Ishikawa (cell line): ENCODE measurements around the gene IL15RA.

Source experiments
- CEBPB ChIP-seq: IDR thresholded peaks from 2 replicates; pipeline ENCODE4 v1.6.1; 2012
- CREB1 ChIP-seq: IDR thresholded peaks from 2 replicates; pipeline ENCODE4 v1.6.1; 2012; ENCODE audit warnings: low read depth
- EGR1 ChIP-seq: IDR thresholded peaks from 2 replicates; pipeline ENCODE4 v1.6.1; 2012
- EP300 ChIP-seq: IDR thresholded peaks from 2 replicates; pipeline ENCODE4 v1.6.1; 2012; ENCODE audit warnings: borderline replicate concordance
- FOXM1 ChIP-seq: IDR thresholded peaks from 2 replicates; pipeline ENCODE4 v1.6.1; 2012; ENCODE audit warnings: low read depth, borderline replicate concordance
- MAX ChIP-seq: IDR thresholded peaks from 2 replicates; pipeline ENCODE4 v1.6.1; 2012
- NFIC ChIP-seq: IDR thresholded peaks from 2 replicates; pipeline ENCODE4 v1.6.1; 2012
- RAD21 ChIP-seq: IDR thresholded peaks from 2 replicates; pipeline ENCODE4 v1.6.1; 2012; ENCODE audit warnings: low read depth
- REST ChIP-seq: IDR thresholded peaks from 2 replicates; pipeline ENCODE4 v1.6.1; 2012; ENCODE audit warnings: low read depth, mild to moderate bottlenecking
- TAF1 ChIP-seq: IDR thresholded peaks from 2 replicates; pipeline ENCODE4 v1.6.1; 2012; ENCODE audit warnings: low read depth, mild to moderate bottlenecking
- TCF12 ChIP-seq: IDR thresholded peaks from 2 replicates; pipeline ENCODE4 v1.6.1; 2012; ENCODE audit warnings: low read depth
- TEAD4 ChIP-seq: IDR thresholded peaks from 2 replicates; pipeline ENCODE4 v1.6.1; 2012
- USF1 ChIP-seq: IDR thresholded peaks from 2 replicates; pipeline ENCODE4 v1.6.1; 2012
- YY1 ChIP-seq: IDR thresholded peaks from 2 replicates; pipeline ENCODE4 v1.6.1; 2012; ENCODE audit warnings: low read depth
- ZBTB7A ChIP-seq: IDR thresholded peaks from 2 replicates; pipeline ENCODE4 v1.6.1; 2012; ENCODE audit warnings: low read depth

The IL15RA gene

DNA sequence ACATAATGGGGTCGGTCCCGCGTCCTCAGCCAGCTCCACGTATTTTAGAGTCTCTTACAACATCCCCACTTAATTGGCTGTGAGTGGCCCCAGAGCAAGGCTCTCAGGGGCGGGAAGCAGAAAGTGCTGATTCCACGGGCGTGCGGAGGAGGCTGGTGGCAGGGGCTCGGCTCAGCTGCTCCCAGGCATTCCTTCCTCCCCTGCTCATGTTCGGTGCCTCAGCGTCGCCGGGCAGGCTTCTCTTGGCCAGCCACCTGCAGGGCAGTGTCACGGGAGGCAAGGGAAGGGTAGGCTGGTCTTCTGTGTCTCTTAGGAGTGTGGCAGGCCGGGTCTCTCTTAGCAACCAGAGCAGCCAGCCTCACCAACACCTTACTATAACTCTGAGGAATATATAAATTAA lies 33.8 kb downstream of the IL15RA start:
- TF ChIP-seq USF1 (no peak), EP300 (no peak), YY1 (no peak), CREB1 (no peak), REST (no peak), CEBPB (no peak), EGR1 (no peak)

DNA sequence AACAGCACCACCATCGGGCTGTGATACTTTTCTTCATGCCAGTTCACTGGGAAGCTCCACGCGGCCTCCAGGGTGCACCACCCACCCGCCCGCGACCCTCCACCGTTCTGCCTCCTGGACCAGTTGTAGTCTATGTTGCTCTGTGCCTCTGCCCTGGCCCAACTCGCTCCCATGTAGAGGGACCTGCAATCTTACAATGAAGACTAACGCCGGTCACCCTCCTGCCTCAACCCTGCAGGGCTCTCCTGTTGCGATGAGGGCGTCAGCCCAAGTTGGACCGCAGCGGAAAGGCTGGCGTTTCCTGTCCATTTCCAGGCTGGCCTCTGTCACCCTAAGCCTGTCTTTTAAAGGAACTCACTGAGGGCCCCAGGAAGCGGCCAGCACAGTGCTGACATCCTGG lies 34.9 kb downstream of the IL15RA start:
- no peak for TF ChIP-seq NFIC
- no peak for TF ChIP-seq TCF12
- no peak for TF ChIP-seq ZBTB7A
- TF ChIP-seq REST, result no peak
- TF ChIP-seq MAX, result no peak
- no peak for TF ChIP-seq EP300
- TF ChIP-seq TAF1, result no peak
- no peak for TF ChIP-seq YY1

- no peak for TF ChIP-seq ZBTB7A
- no peak for TF ChIP-seq REST
- no peak for TF ChIP-seq YY1
- TF ChIP-seq RAD21, result no peak
- no peak for TF ChIP-seq CEBPB
- TF ChIP-seq CREB1, result no peak
These were observed 35.3 kb downstream of the IL15RA start for GRCh38 chr10:5942001-5942400.

DNA sequence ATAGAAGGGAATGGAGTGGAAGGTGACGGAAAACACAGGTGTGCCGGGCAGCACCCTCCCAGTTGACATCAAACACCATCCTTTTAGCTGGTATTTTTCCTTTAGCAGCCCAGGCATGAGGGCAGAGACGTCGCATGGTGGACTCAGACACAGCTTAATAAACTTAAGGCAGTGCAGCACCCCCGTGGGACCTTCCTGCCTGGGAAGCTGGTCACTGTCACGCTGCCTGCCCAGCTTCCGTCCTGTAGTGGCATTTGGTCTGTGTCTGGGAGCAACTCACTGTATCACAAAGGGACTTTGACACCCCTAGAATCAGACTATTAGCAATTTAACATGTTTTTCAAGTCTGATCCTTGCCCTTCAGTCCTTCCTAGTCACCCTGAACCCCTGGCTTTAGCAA lies 35.8 kb downstream of the IL15RA start:
- no peak for TF ChIP-seq TEAD4
- no peak for TF ChIP-seq RAD21
- no peak for TF ChIP-seq EP300
- TF ChIP-seq MAX, result no peak
- TF ChIP-seq CEBPB, result no peak
- TF ChIP-seq NFIC, result no peak
- TF ChIP-seq EGR1, result no peak
- TF ChIP-seq ZBTB7A, result no peak
- TF ChIP-seq YY1, result no peak
- TF ChIP-seq TAF1, result no peak
- TF ChIP-seq REST, result no peak
- no peak for TF ChIP-seq USF1
- no peak for TF ChIP-seq CREB1
- no peak for TF ChIP-seq TCF12
- no peak for TF ChIP-seq FOXM1
